Activated CD4-positive, alpha-beta T cell treated with anti-CD3 and anti-CD28 coated beads for 48 hours (primary cell): ENCODE results near the gene WDR41.

Experiments used
- DNase-seq: peaks from one replicate; pipeline ENCODE4 v3.0.0-alpha.2; 2020

WDR41 gene

DNA sequence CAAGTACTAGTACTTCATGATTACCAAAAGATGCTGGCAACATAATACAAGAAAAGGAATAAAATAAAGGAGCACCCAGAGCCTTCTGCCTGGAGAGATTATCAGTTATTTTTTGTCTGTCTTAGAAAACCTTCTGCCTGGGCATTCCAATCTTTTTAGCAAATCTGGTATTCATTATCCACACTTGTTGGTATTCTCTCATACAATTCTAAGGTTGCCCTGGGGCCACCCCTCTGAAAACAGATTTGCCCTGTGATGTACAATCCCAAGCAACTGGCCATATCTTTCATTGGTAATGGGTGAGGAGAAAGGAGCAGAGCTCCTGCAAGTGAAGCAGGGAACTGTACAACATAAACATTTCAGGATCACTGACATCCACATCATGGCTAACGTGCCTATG is 47.8 kb downstream of the WDR41 start:
- no peak for DNase-seq

- DNase-seq, result no peak
Observed at GRCh38 chr5:77443670-77444069, 48.4 kb downstream of the WDR41 start.

DNA sequence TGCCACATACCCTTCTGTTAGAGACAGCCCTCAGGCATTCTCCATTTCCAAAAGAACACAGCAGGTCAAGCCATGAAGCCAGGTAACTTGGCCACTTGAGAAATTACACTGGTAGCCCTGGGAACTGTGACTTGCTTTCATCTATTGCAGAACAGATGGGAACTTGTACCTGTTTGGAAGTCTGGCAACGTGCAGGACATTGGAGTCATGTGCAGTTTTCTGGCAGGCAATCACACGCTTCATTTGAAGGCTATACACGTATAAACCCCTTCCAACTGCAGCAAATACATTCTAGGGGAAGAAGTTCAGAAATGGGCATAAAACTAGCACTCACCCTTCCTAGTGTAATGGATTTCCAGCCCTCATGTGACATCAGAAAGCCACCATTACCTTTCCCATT is 54.0 kb downstream of the WDR41 start:
- no peak for DNase-seq

DNA sequence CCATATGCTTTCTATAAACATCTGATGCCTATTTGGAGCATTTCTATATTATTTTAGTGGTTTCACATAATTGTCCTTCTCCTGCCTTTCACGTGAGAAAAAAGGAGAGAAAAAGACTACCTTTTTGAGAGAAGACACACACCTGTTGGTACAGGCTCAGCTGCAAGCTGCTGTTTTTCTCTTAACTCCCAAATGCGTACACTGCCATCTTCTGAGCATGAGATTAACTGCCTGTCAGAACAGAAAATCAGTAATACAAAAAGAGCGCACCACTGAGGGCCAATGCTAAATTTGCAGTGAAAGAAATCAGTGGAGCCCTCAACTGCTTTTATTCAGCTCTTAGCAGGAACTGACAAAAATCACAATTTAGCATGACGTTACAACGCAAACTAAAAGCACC is 54.9 kb downstream of the WDR41 start:
- no peak for DNase-seq

- DNase-seq, result no peak
Observed at GRCh38 chr5:77431719-77432118, 60.4 kb downstream of the WDR41 start.

DNA sequence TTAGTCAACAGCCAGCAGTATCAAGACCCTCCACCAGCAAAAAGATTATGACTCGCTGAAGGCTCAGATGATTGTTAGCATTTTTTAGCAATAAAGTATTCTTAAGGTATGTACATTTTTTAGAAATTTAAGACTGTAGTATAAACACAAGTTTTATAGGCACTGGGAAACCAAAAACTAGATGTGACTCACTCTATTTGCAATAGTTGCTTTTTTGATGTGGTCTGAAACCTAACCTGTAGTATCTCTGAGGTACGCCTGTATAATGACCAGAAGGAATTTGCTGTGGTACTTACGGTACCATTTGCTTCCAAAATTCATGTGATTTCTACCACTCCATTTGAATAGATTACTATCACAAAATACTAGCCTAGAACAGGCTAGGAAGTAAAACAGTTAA is 60.8 kb downstream of the WDR41 start:
- no peak for DNase-seq

DNA sequence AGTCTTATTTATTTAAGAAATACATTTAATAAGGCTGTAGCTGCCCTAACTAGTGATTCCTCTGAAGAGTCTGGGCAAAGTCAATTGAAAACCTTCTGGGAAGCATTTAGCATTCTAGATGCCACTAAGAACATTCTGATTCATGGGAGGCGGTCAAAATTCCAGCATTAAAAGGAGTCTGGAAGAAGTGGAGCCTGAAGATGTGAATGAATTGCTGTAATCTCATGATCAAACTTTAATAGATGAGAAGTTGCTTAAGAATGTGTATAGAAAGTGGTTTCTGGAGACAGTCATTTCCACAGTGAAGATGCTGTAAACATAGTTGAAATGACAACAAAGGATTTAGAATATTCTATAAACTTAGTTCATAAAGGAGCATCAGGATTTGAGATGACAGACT is 61.4 kb downstream of the WDR41 start:
- no peak for DNase-seq

DNA sequence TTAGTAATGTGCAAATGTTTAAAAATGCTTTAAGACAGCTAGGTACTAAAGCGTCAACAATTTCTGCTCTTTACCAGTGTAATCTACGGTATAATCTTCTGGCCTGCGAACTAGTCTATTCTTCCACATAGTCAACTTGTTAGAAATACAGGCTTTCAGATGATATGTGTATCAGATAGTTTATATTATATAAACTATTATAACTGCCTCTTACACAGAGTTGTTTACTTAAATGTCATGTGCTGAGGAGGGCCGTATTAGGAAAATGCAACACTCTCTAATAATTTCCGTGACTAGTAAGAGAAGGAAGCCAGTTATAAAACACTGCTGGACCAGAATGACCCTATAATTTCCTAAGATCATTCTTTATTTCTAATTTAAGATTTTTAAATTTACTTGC is 63.6 kb downstream of the WDR41 start:
- no peak for DNase-seq

- DNase-seq, result no peak
Observed at GRCh38 chr5:77427998-77428397, 64.1 kb downstream of the WDR41 start.

- no peak for DNase-seq
Observed at GRCh38 chr5:77426670-77427069, 65.4 kb downstream of the WDR41 start.

DNA sequence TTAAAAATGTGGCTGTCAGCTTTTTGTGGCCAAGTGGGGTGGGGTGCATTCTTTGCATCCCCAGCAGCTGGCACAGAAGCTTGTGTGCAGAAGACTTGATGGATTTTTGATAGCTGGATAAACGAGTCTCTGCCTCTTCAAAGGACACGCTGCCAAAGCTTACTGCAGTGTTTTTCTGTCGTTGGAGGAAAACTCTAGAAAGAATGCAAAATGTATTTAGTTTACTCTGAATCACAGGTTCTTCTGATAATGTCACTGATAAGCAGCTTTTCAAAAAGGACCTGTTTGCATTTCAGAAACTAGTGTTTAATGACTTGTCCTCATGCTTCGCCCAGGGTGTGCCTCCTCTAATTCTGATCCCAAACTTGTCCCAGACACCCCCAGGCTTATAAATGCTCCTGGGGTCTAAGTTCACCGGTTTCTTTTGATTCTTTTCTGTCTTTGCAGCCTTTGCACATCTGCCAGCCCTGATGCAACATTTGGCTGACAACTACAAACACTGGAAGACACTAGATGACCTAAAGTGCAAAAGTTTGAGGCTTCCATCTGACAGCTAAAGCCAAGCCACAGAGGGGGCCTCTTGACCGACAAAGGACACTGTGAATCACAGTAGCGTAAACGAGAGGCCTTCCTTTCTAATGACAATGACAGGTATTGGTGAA is 66.0 kb downstream of the WDR41 start:
- no peak for DNase-seq

GRCh38 chr5:77425420-77425819 is 66.7 kb downstream of the WDR41 start:
- DNase-seq, result no peak

DNA sequence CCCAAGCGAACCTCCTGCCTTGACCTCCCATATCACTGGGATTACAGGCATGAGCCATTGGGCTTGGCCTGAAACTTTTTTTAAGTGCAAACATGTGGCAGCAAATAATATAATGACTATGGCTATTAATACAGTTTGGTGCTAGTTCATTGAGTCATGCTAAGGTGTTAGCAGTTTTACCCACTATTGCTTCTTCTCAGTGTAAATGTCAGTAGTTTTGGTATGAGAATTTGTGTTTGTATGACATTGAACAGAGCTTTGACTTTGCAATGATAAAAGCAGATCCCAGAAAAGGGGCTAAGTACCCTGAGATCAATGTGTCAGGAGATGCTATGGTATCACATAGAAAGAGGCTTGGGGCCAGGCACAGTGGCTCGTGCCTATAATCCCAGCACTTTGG is 67.2 kb downstream of the WDR41 start:
- no peak for DNase-seq

- no peak for DNase-seq
Observed at GRCh38 chr5:77423022-77423750, 68.9 kb downstream of the WDR41 start.

DNA sequence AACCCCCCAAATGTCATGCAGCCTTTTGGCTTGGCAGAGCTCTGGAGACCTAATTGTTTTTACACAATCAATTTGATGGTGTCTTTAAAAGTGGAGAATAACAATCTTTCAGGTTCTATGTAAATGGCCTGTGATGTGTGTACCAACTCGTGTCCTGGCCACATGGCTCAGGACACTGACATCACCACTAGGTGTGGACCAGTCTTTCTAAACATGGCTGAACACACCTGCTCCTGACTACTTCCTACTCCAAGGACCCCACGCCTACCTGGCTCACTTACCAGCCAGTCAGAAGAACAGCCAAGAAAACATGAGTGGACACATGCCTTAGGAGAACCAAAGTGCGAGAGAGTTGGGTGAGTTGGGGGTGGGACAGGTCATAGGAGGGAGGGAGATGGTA is 71.2 kb downstream of the WDR41 start:
- DNase-seq, result no peak

DNA sequence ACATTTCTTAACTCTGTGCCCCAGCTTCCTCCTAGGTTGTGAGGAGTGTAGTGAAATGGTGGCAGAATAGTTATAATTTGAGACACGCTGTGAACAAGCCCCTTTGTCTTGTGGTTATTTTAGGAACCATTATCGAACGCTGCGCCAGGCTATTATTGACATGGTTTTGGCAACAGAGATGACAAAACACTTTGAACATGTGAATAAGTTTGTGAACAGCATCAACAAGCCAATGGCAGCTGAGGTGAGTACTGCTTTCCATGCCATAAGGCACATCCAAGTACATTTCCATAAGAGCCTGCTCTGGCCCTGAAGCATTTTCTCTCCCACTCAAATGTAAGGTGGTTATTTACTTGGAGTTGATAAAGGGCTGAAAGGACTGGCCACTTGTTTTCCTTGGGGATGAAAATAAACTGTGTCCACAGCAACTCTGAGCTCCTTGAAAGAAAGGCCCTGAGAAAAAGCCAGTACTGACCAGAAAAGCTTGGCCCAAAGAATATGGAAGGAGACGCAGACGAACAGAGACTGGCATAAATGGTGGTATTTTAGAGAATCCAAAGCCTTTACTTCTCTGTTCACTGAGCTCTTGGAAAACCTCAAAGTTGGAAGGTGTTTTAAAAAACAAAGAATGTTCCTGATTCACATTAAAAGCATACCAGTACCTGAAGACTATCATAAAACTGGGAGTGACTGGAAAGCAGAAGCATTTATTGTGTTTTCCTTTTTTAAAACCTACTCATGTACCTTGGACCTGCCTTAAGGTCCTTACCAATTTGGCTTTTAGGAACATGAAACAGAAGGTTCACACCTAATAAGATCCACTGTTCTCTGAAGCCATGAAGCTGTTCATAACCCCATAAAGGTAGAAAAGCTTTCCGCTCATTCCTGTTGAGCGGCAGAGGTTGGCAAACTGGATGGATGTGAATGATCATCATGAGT is 72.2 kb downstream of the WDR41 start:
- DNase-seq, result no peak

GRCh38 chr5:77418601-77419581 is 73.2 kb downstream of the WDR41 start:
- no peak for DNase-seq

- DNase-seq, result no peak
Observed at GRCh38 chr5:77418162-77418561, 74.0 kb downstream of the WDR41 start.

- no peak for DNase-seq
Observed at GRCh38 chr5:77413049-77413448, 79.1 kb downstream of the WDR41 start.

DNA sequence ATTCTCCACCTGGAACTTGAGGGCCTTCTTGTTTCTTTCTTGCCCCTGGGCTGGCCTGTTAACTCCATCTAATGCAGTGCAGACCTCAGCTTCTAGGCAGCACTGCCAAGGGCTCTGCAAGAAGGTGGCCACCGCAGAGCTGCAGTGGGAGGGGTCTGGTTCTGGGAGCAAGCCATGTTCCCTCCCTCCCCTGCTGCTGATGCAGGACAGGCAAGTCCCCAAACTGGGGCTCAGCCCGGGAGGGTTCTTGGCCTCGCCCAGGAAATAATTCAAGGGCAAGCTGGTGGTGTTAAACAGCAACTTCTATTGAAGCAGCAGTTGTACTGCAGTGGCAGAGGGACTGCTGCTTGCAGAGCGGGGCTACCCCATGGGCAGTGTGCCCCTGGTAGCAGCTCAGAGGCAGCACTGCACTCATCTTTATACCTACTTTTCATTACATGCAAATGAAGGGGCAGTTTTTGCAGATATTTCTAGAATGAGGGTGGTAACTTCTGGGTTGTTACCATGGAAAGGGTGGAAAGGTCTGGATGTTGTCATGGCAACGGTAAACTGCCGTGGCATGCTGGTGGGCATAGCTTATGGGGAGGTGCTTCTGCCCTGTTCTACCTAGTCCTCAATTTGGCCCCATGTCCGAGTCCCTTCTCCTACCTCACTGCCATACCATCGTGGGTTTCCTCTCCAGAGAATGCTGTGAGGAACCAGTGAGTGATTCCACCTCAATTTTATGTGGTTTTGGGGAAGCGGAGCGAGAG is 82.1 kb downstream of the WDR41 start:
- no peak for DNase-seq

- DNase-seq, result no peak
Observed at GRCh38 chr5:77407152-77407551, 85.0 kb downstream of the WDR41 start.

DNA sequence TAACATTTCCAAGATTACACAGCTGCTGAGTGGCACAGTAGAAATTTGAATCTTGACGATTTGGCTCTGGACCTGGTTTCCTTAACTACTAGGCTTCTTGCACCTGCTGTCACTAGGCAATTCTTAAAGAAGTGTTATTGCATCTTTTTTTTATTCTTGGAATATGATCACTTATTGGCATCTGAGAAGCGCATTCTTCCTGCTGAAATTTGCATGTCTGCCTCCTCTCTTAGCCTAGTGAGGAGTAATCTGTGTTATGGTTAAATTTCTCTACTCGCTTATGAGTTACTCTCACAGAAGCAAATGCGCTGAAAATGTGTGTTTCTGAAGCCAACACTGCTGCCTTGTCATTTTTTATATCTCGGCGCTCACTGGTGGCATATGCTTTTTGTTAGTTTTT is 89.3 kb downstream of the WDR41 start:
- no peak for DNase-seq
